GM19025 (cell line): ENCODE measurements around the gene MBD3L2.
"Not testable (repeated sequence)": the region's sequence is repeated elsewhere in the genome, so short reads cannot be mapped to it uniquely, and the experiment has no call there.

ENCODE experiments used
- ATAC-seq: cut with Tn5 transposase; IDR thresholded peaks from one replicate; pipeline ENCODE4 v1.9.1; 2021; ENCODE audit warnings: mild to moderate bottlenecking, low read depth, moderate library complexity; ENCODE audit not compliant: unreplicated experiment

MBD3L2 gene

GRCh38 chr19:7058576-7058975 lies 9.5 kb downstream of the MBD3L2 start, which contains the start of gene MBD3L3:
Gene MBD3L3 (minus strand): TSS chr19:7058676. CDS start chr19:7058605, 71 bp downstream.
- ATAC-seq = not testable (repeated sequence)

- not testable (repeated sequence) for ATAC-seq
These were observed 10.9 kb downstream of the MBD3L2 start for GRCh38 chr19:7059977-7060376.

- ATAC-seq = no peak
These were observed 14.2 kb downstream of the MBD3L2 start for GRCh38 chr19:7063339-7063738.

- ATAC-seq = no peak
These were observed 14.8 kb downstream of the MBD3L2 start for GRCh38 chr19:7063764-7064418.

GRCh38 chr19:7067122-7067521 lies 18.0 kb downstream of the MBD3L2 start:
- not testable (repeated sequence) for ATAC-seq

GRCh38 chr19:7067716-7068115 lies 18.6 kb downstream of the MBD3L2 start:
- no peak for ATAC-seq

- ATAC-seq = no peak
These were observed 19.5 kb downstream of the MBD3L2 start for GRCh38 chr19:7068599-7068998.

- ATAC-seq = peak; percentile 93
These were observed 20.2 kb downstream of the MBD3L2 start, which contains the start of gene ZNF557 for GRCh38 chr19:7069042-7069903. Gene ZNF557 (plus strand): TSS chr19:7069703. CDS start chr19:7075075, 5,372 bp downstream.

GRCh38 chr19:7069904-7070226 lies 20.7 kb downstream of the MBD3L2 start:
- ATAC-seq = no peak

GRCh38 chr19:7072541-7072940 lies 23.4 kb downstream of the MBD3L2 start:
- ATAC-seq = no peak

GRCh38 chr19:7074705-7075282 lies 25.7 kb downstream of the MBD3L2 start:
- no peak for ATAC-seq

- ATAC-seq = no peak
These were observed 27.0 kb downstream of the MBD3L2 start for GRCh38 chr19:7076151-7076550.

- no peak for ATAC-seq
These were observed 28.9 kb downstream of the MBD3L2 start for GRCh38 chr19:7078008-7078407.

GRCh38 chr19:7083076-7083956 lies 34.2 kb downstream of the MBD3L2 start:
- no peak for ATAC-seq

GRCh38 chr19:7088999-7089398 lies 39.9 kb downstream of the MBD3L2 start:
- no peak for ATAC-seq

- no peak for ATAC-seq
These were observed 49.0 kb downstream of the MBD3L2 start for GRCh38 chr19:7098096-7098495.

GRCh38 chr19:7098701-7099596 lies 49.8 kb downstream of the MBD3L2 start:
- peak; percentile 86 for ATAC-seq

- no peak for ATAC-seq
These were observed 50.4 kb downstream of the MBD3L2 start for GRCh38 chr19:7099597-7099921.
